OCI-LY3 (cell line): ENCODE measurements around the gene PTPRN2.

Experiments used
- H2AFZ ChIP-seq: fragments of 200-600, 300-600 bp; shearing (Covaris generic); 2 replicates; pipeline ENCODE4 v1.6.0; 2014; ENCODE audit warnings: antibody characterized with exemption, low read depth, low read length
- H3K27ac ChIP-seq: fragments of 200-600, 300-600 bp; sonication (generic); 2 replicates; pipeline ENCODE4 v1.5.1; 2014; ENCODE audit warnings: mild to moderate bottlenecking, low read length, moderate library complexity, mixed read lengths
- H3K27me3 ChIP-seq: fragments of 200-600, 300-600 bp; sonication (generic); 2 replicates; pipeline ENCODE4 v1.6.1; 2014; ENCODE audit warnings: low read depth, low read length, mixed read lengths
- H3K36me3 ChIP-seq: fragments of 200-600, 300-600 bp; sonication (generic); replicated peaks from 2 replicates; pipeline ENCODE3; 2014; ENCODE audit warnings: low read depth, low read length, mixed read lengths
- H3K4me1 ChIP-seq: fragments of 300-600, 200-600 bp; sonication (generic); 2 replicates; pipeline ENCODE4 v1.6.1; 2014; ENCODE audit warnings: low read length, mixed read lengths
- H3K4me2 ChIP-seq: fragments of 200-600, 300-600 bp; sonication (generic); 2 replicates; pipeline ENCODE4 v1.6.1; 2014; ENCODE audit warnings: low read length, mixed read lengths
- H3K4me3 ChIP-seq: fragments of 300-600, 200-600 bp; sonication (generic); 2 replicates; pipeline ENCODE4 v1.5.1; 2014; ENCODE audit warnings: antibody characterized with exemption, mild to moderate bottlenecking, low read length, moderate library complexity
- H3K79me2 ChIP-seq: fragments of 300-600, 200-600 bp; shearing (Covaris generic); 2 replicates; pipeline ENCODE4 v1.6.1; 2014; ENCODE audit warnings: mild to moderate bottlenecking, low read length, mixed read lengths
- H3K9ac ChIP-seq: fragments of 300-600, 200-600 bp; shearing (Covaris generic); 2 replicates; pipeline ENCODE4 v1.6.0; 2014; ENCODE audit warnings: mild to moderate bottlenecking, low read length, moderate library complexity
- H3K9me3 ChIP-seq: fragments of 200-600, 300-600 bp; shearing (Covaris generic); 2 replicates; pipeline ENCODE4 v1.6.1; 2014; ENCODE audit warnings: low read length, mixed read lengths; ENCODE audit not compliant: insufficient read depth
- H4K20me1 ChIP-seq: fragments of 200-600, 300-600 bp; sonication (generic); 2 replicates; pipeline ENCODE4 v1.6.1; 2016; ENCODE audit warnings: low read length, mixed read lengths; ENCODE audit not compliant: insufficient read depth
- CTCF ChIP-seq: fragments of 200-600, 300-600 bp; sonication (generic); IDR thresholded peaks from 2 replicates; pipeline ENCODE4 v1.5.1; 2014; ENCODE audit warnings: antibody characterized with exemption, low read length, low read depth
- EZH2phosphoT487 ChIP-seq: fragments of 200-600 bp; shearing (Covaris generic); IDR thresholded peaks from 2 replicates; pipeline ENCODE4 v1.6.1; 2018; ENCODE audit warnings: antibody characterized with exemption, mixed run types, low read depth

Gene PTPRN2

GRCh38 chr7:158323741-158324396 lies 263.8 kb downstream of the PTPRN2 start:
- no peaks in the 10 kb centered on the region for H3K4me1 ChIP-seq
- H3K9ac ChIP-seq = no peak overlapping the region
- no peaks in the 10 kb centered on the region for H4K20me1 ChIP-seq
- H3K4me3 ChIP-seq = no peak overlapping the region
- no peak overlapping the region for H3K4me2 ChIP-seq
- H3K27ac ChIP-seq = no peak overlapping the region
- no peaks in the 10 kb centered on the region for H3K36me3 ChIP-seq
- H2AFZ ChIP-seq = no peak overlapping the region
- H3K9me3 ChIP-seq = no peaks in the 10 kb centered on the region
- H3K27me3 ChIP-seq = no peaks in the 10 kb centered on the region
- TF ChIP-seq CTCF (no peak), EZH2phosphoT487 (no peak)
- no peaks in the 10 kb centered on the region for H3K79me2 ChIP-seq

GRCh38 chr7:158322616-158323530 lies 264.8 kb downstream of the PTPRN2 start:
- no peaks in the 10 kb centered on the region for H3K4me1 ChIP-seq
- H2AFZ ChIP-seq = no peak overlapping the region
- no peak overlapping the region for H3K9ac ChIP-seq
- no peak overlapping the region for H3K4me2 ChIP-seq
- no peaks in the 10 kb centered on the region for H3K36me3 ChIP-seq
- no peaks in the 10 kb centered on the region for H4K20me1 ChIP-seq
- no peak overlapping the region for H3K27ac ChIP-seq
- no peak overlapping the region for H3K4me3 ChIP-seq
- TF ChIP-seq EZH2phosphoT487 (no peak), CTCF (no peak)
- H3K9me3 ChIP-seq = no peaks in the 10 kb centered on the region
- no peaks in the 10 kb centered on the region for H3K27me3 ChIP-seq
- H3K79me2 ChIP-seq = no peaks in the 10 kb centered on the region

- no peak overlapping the region for H3K27ac ChIP-seq
- TF ChIP-seq EZH2phosphoT487 (no peak), CTCF (no peak)
- no peak overlapping the region for H3K4me3 ChIP-seq
- no peak overlapping the region for H3K9ac ChIP-seq
- H3K79me2 ChIP-seq = no peaks in the 10 kb centered on the region
- H4K20me1 ChIP-seq = no peaks in the 10 kb centered on the region
- no peaks in the 10 kb centered on the region for H3K9me3 ChIP-seq
- no peaks in the 10 kb centered on the region for H3K4me1 ChIP-seq
- H3K4me2 ChIP-seq = no peak overlapping the region
- no peak overlapping the region for H2AFZ ChIP-seq
- H3K27me3 ChIP-seq = no peaks in the 10 kb centered on the region
- no peaks in the 10 kb centered on the region for H3K36me3 ChIP-seq
These were observed 265.5 kb downstream of the PTPRN2 start for GRCh38 chr7:158321936-158322615.

- Histone ChIP-seq H3K36me3 (no peaks in the 10 kb centered on the region), H3K9me3 (no peaks in the 10 kb centered on the region), H3K27ac (no peak overlapping the region), H3K27me3 (no peaks in the 10 kb centered on the region), H3K4me3 (no peak overlapping the region), H3K4me2 (no peak overlapping the region), H3K79me2 (no peaks in the 10 kb centered on the region), H2AFZ (no peak overlapping the region), H3K9ac (no peak overlapping the region), H3K4me1 (no peaks in the 10 kb centered on the region), H4K20me1 (no peaks in the 10 kb centered on the region)
- TF ChIP-seq CTCF (no peak), EZH2phosphoT487 (no peak)
These were observed 266.4 kb downstream of the PTPRN2 start for GRCh38 chr7:158321056-158321700.
